ENCODE measurements around the gene CFDP1.

The CFDP1 gene

GRCh38 chr16:75460446-75460845 lies 27.1 kb upstream of the CFDP1 start:
- no peak for TF ChIP-seq SPI1 (IDR thresholded peaks at IDR 0.05; ENCODE audit: borderline replicate concordance, low read depth)
- no peak for TF ChIP-seq CTCF (IDR thresholded peaks at IDR 0.05; ENCODE audit: insufficient read depth, low read length)
- TF ChIP-seq POLR2AphosphoS5 (IDR thresholded peaks at IDR 0.05; ENCODE audit: low read depth) = no peak
- TF ChIP-seq GABPA (IDR thresholded peaks at IDR 0.05; ENCODE audit: low read depth) = no peak
- TF ChIP-seq REST (IDR thresholded peaks at IDR 0.05; ENCODE audit: insufficient replicate concordance, low read depth) = no peak
- Histone ChIP-seq H3K4me3 (replicated peaks; ENCODE audit: insufficient read depth, low read length) (no peak overlapping the region), H3K27me3 (ENCODE audit: insufficient read depth, poor library complexity, severe bottlenecking) (no peaks in the 10 kb centered on the region), H3K27ac (replicated peaks) (no peak overlapping the region)
- no peak for DNase-seq (ENCODE audit: low read depth in 1 of 2, low spot score in 1 of 2)

GRCh38 chr16:75459691-75460090 lies 26.4 kb upstream of the CFDP1 start:
- Histone ChIP-seq H3K27me3 (ENCODE audit: insufficient read depth, poor library complexity, severe bottlenecking) (no peaks in the 10 kb centered on the region), H3K27ac (replicated peaks) (no peak overlapping the region), H3K4me3 (replicated peaks; ENCODE audit: insufficient read depth, low read length) (no peak overlapping the region)
- TF ChIP-seq GABPA (IDR thresholded peaks at IDR 0.05; ENCODE audit: low read depth) (no peak), SPI1 (IDR thresholded peaks at IDR 0.05; ENCODE audit: borderline replicate concordance, low read depth) (no peak)
- no peak for DNase-seq (ENCODE audit: low read depth in 1 of 2, low spot score in 1 of 2)

DNA sequence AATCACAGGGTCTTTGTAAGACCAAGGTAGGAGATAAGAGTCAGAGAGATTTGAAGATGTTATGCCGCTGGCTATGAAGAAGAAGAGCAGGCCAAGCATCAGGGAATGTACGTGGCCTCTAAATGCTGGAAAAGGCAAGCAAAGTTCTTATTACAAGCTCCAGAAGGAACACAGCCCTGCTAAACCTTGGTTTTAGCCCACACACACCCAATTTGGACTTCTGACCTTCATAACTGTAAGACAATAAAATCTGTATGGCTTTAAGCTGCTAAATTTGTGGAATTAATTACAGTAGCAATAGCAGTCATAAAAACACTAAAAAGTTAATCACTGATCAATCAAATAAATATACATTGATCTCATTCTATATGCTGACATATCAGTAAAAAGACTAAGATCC lies 25.1 kb upstream of the CFDP1 start:
- no peak for DNase-seq (ENCODE audit: low read depth in 1 of 2, low spot score in 1 of 2)
- Histone ChIP-seq H3K27ac (replicated peaks) (no peak overlapping the region), H3K4me3 (replicated peaks; ENCODE audit: insufficient read depth, low read length) (no peak overlapping the region)

More for the DNA sequence above, 25.1 kb upstream of the CFDP1 start:
- no peaks in the 10 kb centered on the region for H3K27me3 ChIP-seq (ENCODE audit: insufficient read depth, poor library complexity, severe bottlenecking)
- no peak for TF ChIP-seq CTCF (IDR thresholded peaks at IDR 0.05; ENCODE audit: insufficient read depth, low read length)
- no peak for TF ChIP-seq POLR2AphosphoS5 (IDR thresholded peaks at IDR 0.05; ENCODE audit: low read depth)
- TF ChIP-seq REST (IDR thresholded peaks at IDR 0.05; ENCODE audit: insufficient replicate concordance, low read depth) = no peak
- TF ChIP-seq SPI1 (IDR thresholded peaks at IDR 0.05; ENCODE audit: borderline replicate concordance, low read depth) = no peak
- TF ChIP-seq GABPA (IDR thresholded peaks at IDR 0.05; ENCODE audit: low read depth) = no peak
